Fibroblast of lung (primary cell): ENCODE data around the gene RNF115. TPM values are rescaled to one million over a fixed set of nuclear protein-coding genes. Genes with fewer than 3 reads are reported as not detected.

Experiments used
- DNase-seq, 2 donors: peaks; one replicate each; pipeline versions ENCODE4 v3.0.0 to v3.0.0-alpha.2; 2010; ENCODE audit warnings: low read depth in 2 of 2
- H2AFZ ChIP-seq: 2 replicates; pipeline ENCODE4 v1.5.1; 2012; ENCODE audit warnings: low read length, control low read depth, inconsistent platforms
- H3K27ac ChIP-seq: 2 replicates; pipeline ENCODE4 v1.5.1; 2011; ENCODE audit warnings: low read length, control low read depth; ENCODE audit not compliant: insufficient read depth
- H3K27me3 ChIP-seq: 2 replicates; pipeline ENCODE4 v1.5.1; 2011; ENCODE audit warnings: mild to moderate bottlenecking, low read length; ENCODE audit not compliant: control insufficient read depth, insufficient read depth
- H3K36me3 ChIP-seq: 2 replicates; pipeline ENCODE4 v1.5.1; 2011; ENCODE audit warnings: low read length; ENCODE audit not compliant: control insufficient read depth, insufficient read depth
- H3K4me1 ChIP-seq: 2 replicates; pipeline ENCODE4 v1.5.1; 2011; ENCODE audit warnings: low read length; ENCODE audit not compliant: control insufficient read depth, insufficient read depth; ENCODE audit errors: extremely low read depth
- H3K4me2 ChIP-seq: 2 replicates; pipeline ENCODE4 v1.5.1; 2011; ENCODE audit warnings: low read length, control low read depth; ENCODE audit not compliant: insufficient read depth; ENCODE audit errors: extremely low read depth
- H3K4me3 ChIP-seq, 4 experiments: fragments of 200-600 bp in 1 of 4; sonication (generic) in 1 of 4; replicated peaks in 1 of 4; 2 replicates each; pipeline ENCODE4 v1.5.1; 2011 to 2016; ENCODE audit warnings: low read length in 4 of 4, low read depth in 3 of 4, mild to moderate bottlenecking in 3 of 4, control low read depth in 2 of 4, inconsistent platforms in 1 of 4, mixed read lengths in 1 of 4; ENCODE audit not compliant: insufficient read depth in 1 of 4; ENCODE audit errors: control extremely low read depth in 1 of 4
- H3K79me2 ChIP-seq: 2 replicates; pipeline ENCODE4 v1.5.1; 2012; ENCODE audit warnings: mild to moderate bottlenecking, low read length, inconsistent platforms; ENCODE audit not compliant: control insufficient read depth, insufficient read depth
- H3K9ac ChIP-seq: 2 replicates; pipeline ENCODE4 v1.5.1; 2011; ENCODE audit warnings: mild to moderate bottlenecking, low read length, control low read depth; ENCODE audit not compliant: insufficient read depth
- H3K9me3 ChIP-seq: 2 replicates; pipeline ENCODE4 v1.5.1; 2012; ENCODE audit warnings: low read depth, low read length; ENCODE audit not compliant: control insufficient read depth, insufficient read depth
- H4K20me1 ChIP-seq: 2 replicates; pipeline ENCODE4 v1.5.1; 2011; ENCODE audit warnings: low read length; ENCODE audit not compliant: control insufficient read depth, insufficient read depth; ENCODE audit errors: extremely low read depth
- EZH2 ChIP-seq: IDR thresholded peaks from 2 replicates; pipeline ENCODE4 v1.5.1; 2012; ENCODE audit warnings: low read length, control low read depth, mild to moderate bottlenecking; ENCODE audit errors: missing control alignments
- polyA plus RNA-seq, 2 donors: library from polyadenylated mRNA; depleted of rRNA in 1 of 2; stranded (reverse) in 1 of 2; unstranded in 1 of 2; fragments of >200 nt; gene quantifications; 2 replicates each; pipeline ENCODE4 v1.2.1, GENCODE V29; 2011 to 2012; ENCODE audit warnings: missing spikeins in 1 of 2
- total RNA-seq: library from RNA; depleted of rRNA; stranded (reverse); fragments of >200 nt; gene quantifications from 2 replicates; pipeline ENCODE4 v1.2.1, GENCODE V29; 2014
- TF ChIP-seq, protein P1 (sequence below), 2 donors: IDR thresholded peaks in 1 of 2; conservative IDR thresholded peaks in 1 of 2; 1 replicate in 1 of 2; 2 replicates in 1 of 2; pipeline ENCODE4 v1.5.1; 2011 to 2012; ENCODE audit warnings: low read length in 2 of 2, control low read depth in 1 of 2, inconsistent platforms in 1 of 2, low read depth in 1 of 2, mild to moderate bottlenecking in 1 of 2

Gene RNF115
- total and polyA plus RNA-seq, 2 donors (not counting 1 experiment from before 2014, with no cell fraction given): 16.2 to 19.8 TPM

- Histone ChIP-seq H3K27me3 (no peaks in the 10 kb centered on the region), H3K9ac (no peak overlapping the region), H3K4me1 (no peaks in the 10 kb centered on the region), H3K27ac (no peak overlapping the region), H2AFZ (no peak overlapping the region), H3K36me3 (peaks cover 3% of the 10 kb centered on the region), H3K79me2 (no peaks in the 10 kb centered on the region), H3K9me3 (no peaks in the 10 kb centered on the region), H4K20me1 (no peaks in the 10 kb centered on the region), H3K4me3 (no peak overlapping the region), H3K4me2 (no peak overlapping the region)
- TF ChIP-seq, protein P1, sequence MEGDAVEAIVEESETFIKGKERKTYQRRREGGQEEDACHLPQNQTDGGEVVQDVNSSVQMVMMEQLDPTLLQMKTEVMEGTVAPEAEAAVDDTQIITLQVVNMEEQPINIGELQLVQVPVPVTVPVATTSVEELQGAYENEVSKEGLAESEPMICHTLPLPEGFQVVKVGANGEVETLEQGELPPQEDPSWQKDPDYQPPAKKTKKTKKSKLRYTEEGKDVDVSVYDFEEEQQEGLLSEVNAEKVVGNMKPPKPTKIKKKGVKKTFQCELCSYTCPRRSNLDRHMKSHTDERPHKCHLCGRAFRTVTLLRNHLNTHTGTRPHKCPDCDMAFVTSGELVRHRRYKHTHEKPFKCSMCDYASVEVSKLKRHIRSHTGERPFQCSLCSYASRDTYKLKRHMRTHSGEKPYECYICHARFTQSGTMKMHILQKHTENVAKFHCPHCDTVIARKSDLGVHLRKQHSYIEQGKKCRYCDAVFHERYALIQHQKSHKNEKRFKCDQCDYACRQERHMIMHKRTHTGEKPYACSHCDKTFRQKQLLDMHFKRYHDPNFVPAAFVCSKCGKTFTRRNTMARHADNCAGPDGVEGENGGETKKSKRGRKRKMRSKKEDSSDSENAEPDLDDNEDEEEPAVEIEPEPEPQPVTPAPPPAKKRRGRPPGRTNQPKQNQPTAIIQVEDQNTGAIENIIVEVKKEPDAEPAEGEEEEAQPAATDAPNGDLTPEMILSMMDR (conservative IDR thresholded peaks at IDR 0.05 in 1 of 2, IDR thresholded peaks at IDR 0.05 in 1 of 2; ENCODE audit: low read depth in 1 of 2, low read length in 2 of 2): no peak
- no peak for TF ChIP-seq EZH2
- no peak for DNase-seq
Measured at GRCh38 chr1:145758116-145758515, 65.8 kb downstream of the RNF115 start.

DNA sequence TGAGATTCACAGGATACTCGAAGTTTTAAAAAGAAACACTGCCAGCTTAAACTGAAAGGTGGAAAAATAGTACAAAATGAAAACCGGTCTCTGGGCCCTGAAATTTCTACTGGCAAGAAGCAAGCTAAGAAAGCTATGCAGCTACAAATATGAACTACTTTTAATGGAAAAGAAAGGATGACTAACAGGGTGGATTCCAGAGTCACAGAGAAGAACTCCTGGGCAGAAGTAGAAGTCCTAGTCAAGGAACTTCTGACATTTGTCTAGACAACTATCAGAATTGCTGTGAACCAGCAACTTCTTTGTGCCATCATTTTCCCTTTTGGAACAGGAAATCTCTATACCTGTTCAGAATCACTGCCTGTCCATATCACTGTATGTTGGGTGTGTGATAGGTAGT lies 66.5 kb downstream of the RNF115 start:
- Histone ChIP-seq H3K4me3 (no peak overlapping the region), H3K27me3 (no peaks in the 10 kb centered on the region), H3K9ac (no peak overlapping the region), H3K27ac (no peak overlapping the region), H3K79me2 (no peaks in the 10 kb centered on the region), H3K9me3 (no peaks in the 10 kb centered on the region), H3K4me1 (no peaks in the 10 kb centered on the region), H4K20me1 (no peaks in the 10 kb centered on the region), H2AFZ (no peak overlapping the region), H3K36me3 (peaks cover 3% of the 10 kb centered on the region), H3K4me2 (no peak overlapping the region)
- TF ChIP-seq, protein P1 (conservative IDR thresholded peaks at IDR 0.05 in 1 of 2, IDR thresholded peaks at IDR 0.05 in 1 of 2; ENCODE audit: low read depth in 1 of 2, low read length in 2 of 2): no peak
- TF ChIP-seq EZH2: no peak
- peak in 1 of 2 donors; percentile 37 for DNase-seq

DNA sequence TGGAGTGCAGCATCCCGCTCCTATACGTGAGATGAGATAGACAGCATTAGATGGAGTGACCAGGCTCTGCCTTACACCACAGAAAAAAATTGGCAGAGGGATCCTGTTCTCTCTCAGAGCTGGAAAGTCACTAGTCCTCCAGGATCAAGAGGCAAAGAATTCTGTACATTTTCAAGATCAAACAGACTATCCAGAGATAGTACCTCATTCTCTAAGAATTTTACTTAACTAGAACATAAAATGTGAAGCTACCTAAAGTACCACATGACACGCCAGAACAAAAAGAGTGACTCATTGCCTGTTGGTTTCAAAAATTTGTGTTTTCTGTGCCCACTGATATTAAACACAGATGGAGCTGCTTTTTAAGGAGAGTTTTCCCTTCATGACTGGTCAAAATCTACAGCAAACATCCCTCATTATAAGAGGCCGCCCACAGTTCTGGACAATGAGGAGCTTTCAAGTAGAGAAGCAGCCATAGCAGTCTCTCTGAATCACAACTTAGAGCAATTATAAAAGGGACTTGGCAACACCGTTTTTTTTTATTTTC lies 72.3 kb downstream of the RNF115 start:
- Histone ChIP-seq H4K20me1 (no peaks in the 10 kb centered on the region), H3K79me2 (no peaks in the 10 kb centered on the region), H3K36me3 (peaks cover 9% of the 10 kb centered on the region), H3K27ac (peak overlapping the region; percentile 75), H3K4me3 (no peak overlapping the region), H3K9ac (no peak overlapping the region), H2AFZ (no peak overlapping the region), H3K4me2 (peak overlapping the region; percentile 54), H3K27me3 (no peaks in the 10 kb centered on the region), H3K9me3 (no peaks in the 10 kb centered on the region), H3K4me1 (peaks cover 7% of the 10 kb centered on the region)
- DNase-seq: peak; percentile 78 to 98
- no peak for TF ChIP-seq EZH2
- TF ChIP-seq, protein P1 (conservative IDR thresholded peaks at IDR 0.05 in 1 of 2, IDR thresholded peaks at IDR 0.05 in 1 of 2; ENCODE audit: low read depth in 1 of 2, low read length in 2 of 2): no peak
